Spleen (tissue), 7 donors: ENCODE data around the gene CEP128.

Experiments
- POLR2A ChIP-seq, 3 donors: fragments of 450-650 bp; IDR thresholded peaks; one replicate each; pipeline ENCODE4 v1.5.1; 2017; ENCODE audit warnings: antibody characterized with exemption in 3 of 3, mild to moderate bottlenecking in 1 of 3
- TF ChIP-seq, protein P1 (sequence below), 11 experiments: fragments of 200-600 bp in 7 of 11; fragments of 450-650 bp in 4 of 11; sonication (generic) in 4 of 11; IDR thresholded peaks in 8 of 11; conservative IDR thresholded peaks in 3 of 11; 1 replicate in 7 of 11; 2 replicates in 4 of 11; pipeline versions ENCODE4 v1.4.0 to v1.8.0; 2016 to 2021; ENCODE audit warnings: antibody characterized with exemption in 11 of 11, inconsistent platforms in 4 of 11, mild to moderate bottlenecking in 1 of 11
- donor health status: DM: no; HTN: no; CAD: no; lungs with moderate emphysema.
- donor health status: DM: no; HTN: no; CAD: no.
- donor health status: DM: no; HTN: no; CAD: no.

DNA sequence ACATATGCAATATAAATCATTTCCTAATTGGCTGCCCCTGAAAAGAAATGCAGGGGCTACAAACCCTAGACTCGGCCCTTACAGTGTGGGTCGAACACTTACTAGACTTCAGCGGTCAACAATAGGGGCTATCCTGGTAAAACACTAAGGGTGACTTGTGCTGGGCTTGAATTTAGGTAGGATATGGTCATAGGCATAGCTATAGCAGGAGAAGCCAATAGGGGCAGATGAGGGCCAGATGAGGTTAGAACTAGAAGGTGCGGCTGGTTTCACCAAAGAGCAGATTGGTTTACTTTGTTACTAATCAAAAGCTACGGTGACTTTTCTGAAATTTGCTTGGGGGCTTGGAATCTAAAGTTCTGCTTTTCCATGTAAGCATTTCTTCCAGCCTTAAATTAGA lies 447.9 kb downstream of the CEP128 start:
- TF ChIP-seq, protein P1, sequence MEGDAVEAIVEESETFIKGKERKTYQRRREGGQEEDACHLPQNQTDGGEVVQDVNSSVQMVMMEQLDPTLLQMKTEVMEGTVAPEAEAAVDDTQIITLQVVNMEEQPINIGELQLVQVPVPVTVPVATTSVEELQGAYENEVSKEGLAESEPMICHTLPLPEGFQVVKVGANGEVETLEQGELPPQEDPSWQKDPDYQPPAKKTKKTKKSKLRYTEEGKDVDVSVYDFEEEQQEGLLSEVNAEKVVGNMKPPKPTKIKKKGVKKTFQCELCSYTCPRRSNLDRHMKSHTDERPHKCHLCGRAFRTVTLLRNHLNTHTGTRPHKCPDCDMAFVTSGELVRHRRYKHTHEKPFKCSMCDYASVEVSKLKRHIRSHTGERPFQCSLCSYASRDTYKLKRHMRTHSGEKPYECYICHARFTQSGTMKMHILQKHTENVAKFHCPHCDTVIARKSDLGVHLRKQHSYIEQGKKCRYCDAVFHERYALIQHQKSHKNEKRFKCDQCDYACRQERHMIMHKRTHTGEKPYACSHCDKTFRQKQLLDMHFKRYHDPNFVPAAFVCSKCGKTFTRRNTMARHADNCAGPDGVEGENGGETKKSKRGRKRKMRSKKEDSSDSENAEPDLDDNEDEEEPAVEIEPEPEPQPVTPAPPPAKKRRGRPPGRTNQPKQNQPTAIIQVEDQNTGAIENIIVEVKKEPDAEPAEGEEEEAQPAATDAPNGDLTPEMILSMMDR (IDR thresholded peaks at IDR 0.05 in 8 of 11, conservative IDR thresholded peaks at IDR 0.05 in 3 of 11) = no peak
- TF ChIP-seq POLR2A (IDR thresholded peaks at IDR 0.05) = no peak
